LNCAP (cell line): ENCODE data around the gene COMP.

ENCODE experiments used
- CTCF ChIP-seq: fragments of 450-650 bp; IDR thresholded peaks from 2 replicates; pipeline ENCODE4 v1.5.1; 2017; ENCODE audit warnings: mild to moderate bottlenecking

The COMP gene

DNA sequence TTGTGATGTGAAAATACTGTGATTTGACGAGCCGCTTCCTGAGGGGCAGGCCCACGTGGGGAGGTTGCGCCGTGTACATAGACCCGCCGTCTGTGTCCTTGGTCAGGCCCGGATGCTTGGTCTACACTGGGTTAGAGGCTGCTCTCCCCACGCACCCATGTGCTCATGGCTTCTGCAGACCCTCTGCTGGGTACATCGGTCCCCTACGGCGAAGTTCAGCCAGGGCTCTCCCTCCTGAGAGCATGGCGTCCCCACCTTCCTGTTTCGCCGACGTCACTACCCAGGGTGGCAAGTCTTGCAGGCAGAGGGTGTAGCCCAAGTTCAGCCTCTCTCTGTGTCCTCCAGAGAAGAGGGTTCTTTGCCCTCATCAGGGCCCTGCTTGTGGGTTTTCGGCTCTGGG, 11.0 kb downstream of the COMP start:
- no peak for TF ChIP-seq CTCF

DNA sequence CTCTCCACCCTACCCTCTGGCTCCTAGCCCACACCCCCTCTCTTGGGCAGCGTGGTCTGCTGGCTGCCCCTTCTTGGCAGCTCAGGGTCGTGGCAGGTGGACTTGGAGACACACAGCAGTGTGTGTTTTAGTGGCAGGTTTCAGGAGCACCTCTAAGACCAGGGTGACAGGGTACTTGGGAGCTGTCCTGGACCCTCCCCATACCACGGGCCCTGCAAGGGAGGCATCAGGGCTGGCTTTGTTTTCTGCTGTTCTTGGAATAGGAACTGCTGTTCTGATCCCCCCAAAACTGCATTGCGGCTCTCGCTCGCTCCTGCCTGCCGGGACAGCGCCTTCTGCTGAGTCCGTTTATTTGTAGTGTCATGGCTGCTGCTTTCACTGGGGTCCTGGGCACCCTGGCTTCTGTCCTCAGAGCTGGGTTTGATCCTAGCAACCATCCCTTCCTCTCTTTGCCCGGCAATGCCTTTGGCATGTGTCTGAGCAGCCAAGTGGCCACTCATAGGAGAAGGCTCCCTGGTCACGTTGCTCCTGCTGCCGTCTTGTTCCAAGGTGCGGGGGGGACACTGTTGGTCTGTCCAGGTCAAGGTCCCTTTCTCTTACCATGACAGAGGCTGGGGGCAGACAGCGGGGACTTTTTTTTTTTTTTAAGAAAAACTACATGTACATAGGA, 12.1 kb downstream of the COMP start:
- no peak for TF ChIP-seq CTCF

GRCh38 chr19:18778076-18778389, 13.1 kb downstream of the COMP start:
- no peak for TF ChIP-seq CTCF

GRCh38 chr19:18777301-18778075, 13.6 kb downstream of the COMP start:
- no peak for TF ChIP-seq CTCF

GRCh38 chr19:18776736-18777135, 14.4 kb downstream of the COMP start:
- no peak for TF ChIP-seq CTCF

GRCh38 chr19:18776288-18776594, 14.9 kb downstream of the COMP start:
- TF ChIP-seq CTCF = no peak

- TF ChIP-seq CTCF = no peak
These were observed 15.4 kb downstream of the COMP start for GRCh38 chr19:18775586-18776287.
